Hepatocyte (in vitro differentiated cells): Measurements from ENCODE around the gene TMEM108.

Experiments used
- EZH2 ChIP-seq: fragments of 200-600 bp; sonication (generic); IDR thresholded peaks from 2 replicates; pipeline ENCODE4 v1.6.1; 2016; ENCODE audit warnings: antibody characterized with exemption, mild to moderate bottlenecking, borderline replicate concordance
- EZH2phosphoT487 ChIP-seq: fragments of 200-600 bp; sonication (generic); IDR thresholded peaks from one replicate; pipeline ENCODE4 v1.6.1; 2018; ENCODE audit warnings: antibody characterized with exemption, mild to moderate bottlenecking, low read depth, moderate library complexity; ENCODE audit not compliant: unreplicated experiment, severe bottlenecking
- TF ChIP-seq, protein P1 (sequence below): fragments of 200-600 bp; sonication (generic); IDR thresholded peaks from 2 replicates; pipeline ENCODE4 v1.5.1; 2016; ENCODE audit warnings: antibody characterized with exemption, mild to moderate bottlenecking; ENCODE audit not compliant: poor library complexity

DNA sequence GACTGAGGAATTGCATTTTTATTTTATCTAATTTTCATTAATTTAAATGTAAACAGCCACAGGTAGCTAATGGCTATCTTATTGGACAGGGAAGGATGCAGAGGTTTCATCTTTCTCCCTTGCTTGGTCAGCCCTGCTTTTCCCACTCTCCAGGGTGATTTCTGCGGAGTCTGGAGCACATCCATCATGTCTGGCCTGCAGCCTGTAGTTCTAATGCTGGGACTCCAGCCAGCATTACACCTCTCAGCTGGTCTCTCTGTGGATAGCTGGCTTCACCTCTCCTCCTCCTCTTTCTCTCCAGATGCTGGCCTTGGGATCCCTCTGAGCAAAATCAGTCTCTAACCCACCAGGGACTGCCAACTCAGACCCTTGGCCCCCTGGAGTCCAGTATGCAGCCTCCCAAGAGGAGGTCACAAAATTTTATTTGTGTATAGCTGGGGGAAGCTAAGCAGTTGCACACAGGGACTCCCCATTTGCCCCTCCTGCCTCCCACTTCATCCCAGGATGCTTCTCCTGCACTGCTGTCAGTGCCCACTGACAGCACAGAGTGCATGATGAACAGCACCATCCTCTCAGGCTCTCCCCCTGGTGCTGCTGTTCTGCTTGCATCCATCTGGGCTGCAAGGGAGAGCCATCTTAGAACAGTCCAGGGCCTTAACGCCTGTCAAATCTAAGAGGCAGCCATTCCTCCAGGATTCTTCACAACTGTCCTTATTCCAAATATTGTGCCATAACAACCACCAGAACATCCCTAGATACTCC, 363.4 kb downstream of the TMEM108 start:
- TF ChIP-seq, protein P1, sequence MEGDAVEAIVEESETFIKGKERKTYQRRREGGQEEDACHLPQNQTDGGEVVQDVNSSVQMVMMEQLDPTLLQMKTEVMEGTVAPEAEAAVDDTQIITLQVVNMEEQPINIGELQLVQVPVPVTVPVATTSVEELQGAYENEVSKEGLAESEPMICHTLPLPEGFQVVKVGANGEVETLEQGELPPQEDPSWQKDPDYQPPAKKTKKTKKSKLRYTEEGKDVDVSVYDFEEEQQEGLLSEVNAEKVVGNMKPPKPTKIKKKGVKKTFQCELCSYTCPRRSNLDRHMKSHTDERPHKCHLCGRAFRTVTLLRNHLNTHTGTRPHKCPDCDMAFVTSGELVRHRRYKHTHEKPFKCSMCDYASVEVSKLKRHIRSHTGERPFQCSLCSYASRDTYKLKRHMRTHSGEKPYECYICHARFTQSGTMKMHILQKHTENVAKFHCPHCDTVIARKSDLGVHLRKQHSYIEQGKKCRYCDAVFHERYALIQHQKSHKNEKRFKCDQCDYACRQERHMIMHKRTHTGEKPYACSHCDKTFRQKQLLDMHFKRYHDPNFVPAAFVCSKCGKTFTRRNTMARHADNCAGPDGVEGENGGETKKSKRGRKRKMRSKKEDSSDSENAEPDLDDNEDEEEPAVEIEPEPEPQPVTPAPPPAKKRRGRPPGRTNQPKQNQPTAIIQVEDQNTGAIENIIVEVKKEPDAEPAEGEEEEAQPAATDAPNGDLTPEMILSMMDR = no peak
- TF ChIP-seq EZH2 (no peak), EZH2phosphoT487 (no peak)
